ENCODE results near the gene ZNF684.
"Not testable (repeated sequence)": the region's sequence is repeated elsewhere in the genome, so short reads cannot be mapped to it uniquely, and the experiment has no call there.

Gene ZNF684

GRCh38 chr1:40553017-40553416 lies 21.6 kb downstream of the ZNF684 start:
- DNase-seq (ENCODE audit: extremely low read depth, low read depth): no peak
- H3K4me3 ChIP-seq (replicated peaks; ENCODE audit: low read depth, low read length): no peak overlapping the region
- TF ChIP-seq CTCF (IDR thresholded peaks at IDR 0.05; ENCODE audit: low read depth, low read length, missing control alignments): no peak

- DNase-seq (ENCODE audit: extremely low read depth, low read depth); H3K4me3 ChIP-seq (replicated peaks; ENCODE audit: low read depth, low read length): not testable (repeated sequence)
These were observed 23.4 kb downstream of the ZNF684 start for GRCh38 chr1:40554807-40555206.

- no peak overlapping the region for H3K4me3 ChIP-seq (replicated peaks; ENCODE audit: low read depth, low read length)
- no peak for DNase-seq (ENCODE audit: extremely low read depth, low read depth)
- TF ChIP-seq CTCF (IDR thresholded peaks at IDR 0.05; ENCODE audit: low read depth, low read length, missing control alignments): no peak
These were observed 24.7 kb downstream of the ZNF684 start for GRCh38 chr1:40556121-40556520.

GRCh38 chr1:40558241-40558640 lies 26.8 kb downstream of the ZNF684 start:
- not testable (repeated sequence) for DNase-seq (ENCODE audit: extremely low read depth, low read depth); H3K4me3 ChIP-seq (replicated peaks; ENCODE audit: low read depth, low read length)

- no peak for DNase-seq (ENCODE audit: extremely low read depth, low read depth)
- TF ChIP-seq CTCF (IDR thresholded peaks at IDR 0.05; ENCODE audit: low read depth, low read length, missing control alignments): no peak
These were observed 30.7 kb downstream of the ZNF684 start for GRCh38 chr1:40562185-40562584.

GRCh38 chr1:40563266-40563665 lies 31.8 kb downstream of the ZNF684 start:
- H3K4me3 ChIP-seq (replicated peaks; ENCODE audit: low read depth, low read length): no peak overlapping the region
- no peak for TF ChIP-seq CTCF (IDR thresholded peaks at IDR 0.05; ENCODE audit: low read depth, low read length, missing control alignments)
- DNase-seq (ENCODE audit: extremely low read depth, low read depth): no peak

More at GRCh38 chr1:40562185-40562584, 30.7 kb downstream of the ZNF684 start:
- H3K4me3 ChIP-seq (replicated peaks; ENCODE audit: low read depth, low read length): no peak overlapping the region

GRCh38 chr1:40564506-40564905 lies 33.1 kb downstream of the ZNF684 start:
- TF ChIP-seq CTCF (IDR thresholded peaks at IDR 0.05; ENCODE audit: low read depth, low read length, missing control alignments): no peak
- DNase-seq (ENCODE audit: extremely low read depth, low read depth): no peak
- no peak overlapping the region for H3K4me3 ChIP-seq (replicated peaks; ENCODE audit: low read depth, low read length)

- no peak for DNase-seq (ENCODE audit: extremely low read depth, low read depth)
- no peak for TF ChIP-seq CTCF (IDR thresholded peaks at IDR 0.05; ENCODE audit: low read depth, low read length, missing control alignments)
- no peak overlapping the region for H3K4me3 ChIP-seq (replicated peaks; ENCODE audit: low read depth, low read length)
These were observed 33.5 kb downstream of the ZNF684 start for GRCh38 chr1:40564913-40565312.

Data from HFF-Myc (cell line).